AG20443 (cell line): ENCODE data around the gene HYAL1.
A peak's percentile ranks its signal among the peaks of the same experiment; 100 is the strongest.

Source experiments
- DNase-seq: peaks from one replicate; pipeline ENCODE4 v3.0.0; 2012; ENCODE audit warnings: low spot score, mixed read lengths

HYAL1 gene

GRCh38 chr3:50303013-50303815 is at the start of gene HYAL1:
HYAL1 (minus strand) TSS chr3:50303574; CDS start chr3:50302956, 618 bp downstream.
- no peak for DNase-seq

GRCh38 chr3:50352781-50353180 is 49.4 kb upstream of the HYAL1 start:
- no peak for DNase-seq

- DNase-seq = no peak
These were observed 47.9 kb upstream of the HYAL1 start for GRCh38 chr3:50351323-50351697.

- DNase-seq = peak; percentile 97
These were observed 47.4 kb upstream of the HYAL1 start, which contains the start of the genes CYB561D2 and NPRL2 for GRCh38 chr3:50350527-50351322. CYB561D2 (plus strand) TSS chr3:50350862; CDS start chr3:50351434, 572 bp downstream. NPRL2 (minus strand) TSS chr3:50350775; CDS start chr3:50350652, 123 bp downstream.

- no peak for DNase-seq
These were observed 46.8 kb upstream of the HYAL1 start for GRCh38 chr3:50350213-50350526.

GRCh38 chr3:50347187-50347813 is 43.9 kb upstream of the HYAL1 start:
- DNase-seq = peak; percentile 68

- DNase-seq = peak; percentile 95
These were observed 42.3 kb upstream of the HYAL1 start, which contains the start of gene ZMYND10 for GRCh38 chr3:50345586-50346234. ZMYND10 (minus strand) TSS chr3:50345732; CDS start chr3:50345579, 153 bp downstream.

GRCh38 chr3:50345008-50345407 is 41.6 kb upstream of the HYAL1 start:
- no peak for DNase-seq

GRCh38 chr3:50342813-50343633 is 39.6 kb upstream of the HYAL1 start:
- no peak for DNase-seq

- no peak for DNase-seq
These were observed 38.7 kb upstream of the HYAL1 start for GRCh38 chr3:50341996-50342650.

- no peak for DNase-seq
These were observed 38.2 kb upstream of the HYAL1 start for GRCh38 chr3:50341537-50341936.

GRCh38 chr3:50340448-50341329 is 37.3 kb upstream of the HYAL1 start, which contains the start of gene RASSF1:
RASSF1 (minus strand) TSS chr3:50340836; CDS start chr3:50340805, 31 bp downstream.
- peak; percentile 81 for DNase-seq

- DNase-seq = no peak
These were observed 36.7 kb upstream of the HYAL1 start for GRCh38 chr3:50340147-50340447.

- no peak for DNase-seq
These were observed 36.2 kb upstream of the HYAL1 start for GRCh38 chr3:50339485-50340146.

GRCh38 chr3:50338965-50339364 is 35.6 kb upstream of the HYAL1 start:
- DNase-seq = no peak

GRCh38 chr3:50337175-50337861 is 33.9 kb upstream of the HYAL1 start:
- peak; percentile 99 for DNase-seq

- DNase-seq = no peak
These were observed 33.2 kb upstream of the HYAL1 start for GRCh38 chr3:50336452-50337174.
